HepG2 (cell line): ENCODE measurements around the gene ZFX. TPM values are rescaled to one million over a fixed set of nuclear protein-coding genes. Genes with fewer than 3 reads are reported as not detected.

Experiments used
- BCL6 ChIP-seq: IDR thresholded peaks from 2 replicates; pipeline ENCODE4 v1.6.1; 2016; ENCODE audit warnings: missing genetic modification reagents, missing compliant biosample characterization
- HOMEZ ChIP-seq: IDR thresholded peaks from 2 replicates; pipeline ENCODE4 v1.6.1; 2016; ENCODE audit warnings: low read depth
- HOXA5 ChIP-seq: sonication (generic); formaldehyde crosslinking; IDR thresholded peaks from 2 replicates; pipeline ENCODE4 v1.4.0; 2020; ENCODE audit warnings: missing genetic modification reagents
- KLF15 ChIP-seq: sonication (generic); formaldehyde crosslinking; IDR thresholded peaks from 2 replicates; pipeline ENCODE4 v1.8.1; 2023; ENCODE audit warnings: borderline replicate concordance, mild to moderate bottlenecking, inconsistent platforms, missing genetic modification reagents, mixed read lengths
- POGK ChIP-seq: sonication (generic); formaldehyde crosslinking; conservative IDR thresholded peaks from 2 replicates; pipeline ENCODE4 v1.8.0; 2022; ENCODE audit warnings: mild to moderate bottlenecking, moderate library complexity, missing genetic modification reagents
- RBM22 ChIP-seq: fragments of 200-400 bp; formaldehyde crosslinking; optimal IDR thresholded peaks from 2 replicates; pipeline ENCODE3; 2017; ENCODE audit warnings: mild to moderate bottlenecking, low read length, moderate library complexity
- SNAPC4 ChIP-seq: sonication (generic); formaldehyde crosslinking; IDR thresholded peaks from 2 replicates; pipeline ENCODE4 v1.4.0; 2020; ENCODE audit warnings: mild to moderate bottlenecking, missing genetic modification reagents
- ZBTB38 ChIP-seq: sonication (generic); formaldehyde crosslinking; IDR thresholded peaks from 2 replicates; pipeline ENCODE4 v1.5.1; 2020; ENCODE audit warnings: mild to moderate bottlenecking, missing genetic modification reagents
- ZNF225 ChIP-seq: sonication (generic); formaldehyde crosslinking; IDR thresholded peaks from 2 replicates; pipeline ENCODE4 v1.4.0; 2020; ENCODE audit warnings: mild to moderate bottlenecking, missing genetic modification reagents
- ZNF614 ChIP-seq: IDR thresholded peaks from 2 replicates; pipeline ENCODE4 v1.6.1; 2018; ENCODE audit warnings: missing biosample characterization, missing genetic modification reagents, inconsistent platforms, borderline replicate concordance
- ZNF749 ChIP-seq: sonication (generic); formaldehyde crosslinking; IDR thresholded peaks from 2 replicates; pipeline ENCODE4 v1.8.0; 2022; ENCODE audit warnings: mild to moderate bottlenecking, missing genetic modification reagents, moderate library complexity, borderline replicate concordance
- ZNF761 ChIP-seq: sonication (generic); formaldehyde crosslinking; conservative IDR thresholded peaks from 2 replicates; pipeline ENCODE4 v1.4.0; 2020; ENCODE audit warnings: mild to moderate bottlenecking, missing genetic modification reagents
- polyA plus RNA-seq, 8 experiments: library from polyadenylated mRNA; depleted of rRNA in 3 of 8; stranded (reverse) in 7 of 8; unstranded in 1 of 8; fragments of >200 nt; fragmentation: Illumina TruSeq in 4 of 8; extraction: Trizol in 4 of 8; gene quantifications; 2 replicates each; pipeline versions ENCODE4 v1.2.1 to v1.2.3, GENCODE V29; 2011 to 2016; ENCODE audit warnings: low read depth in 4 of 8, missing spikeins in 1 of 8, mixed read lengths in 1 of 8; ENCODE audit not compliant: insufficient read depth in 1 of 8
- total RNA-seq, 5 experiments: library from RNA; depleted of rRNA; stranded (reverse); fragments of >200 nt; fragmentation: Illumina TruSeq; extraction: Trizol; gene quantifications; 2 replicates each; pipeline ENCODE4 v1.2.3, GENCODE V29; 2016; ENCODE audit warnings: low read depth in 1 of 5

Gene ZFX
- total and polyA plus RNA-seq, 2 of the 13 experiments (the other 11 are each of a cell fraction or from before 2014, with no cell fraction given): 13.8 to 37.3 TPM

DNA sequence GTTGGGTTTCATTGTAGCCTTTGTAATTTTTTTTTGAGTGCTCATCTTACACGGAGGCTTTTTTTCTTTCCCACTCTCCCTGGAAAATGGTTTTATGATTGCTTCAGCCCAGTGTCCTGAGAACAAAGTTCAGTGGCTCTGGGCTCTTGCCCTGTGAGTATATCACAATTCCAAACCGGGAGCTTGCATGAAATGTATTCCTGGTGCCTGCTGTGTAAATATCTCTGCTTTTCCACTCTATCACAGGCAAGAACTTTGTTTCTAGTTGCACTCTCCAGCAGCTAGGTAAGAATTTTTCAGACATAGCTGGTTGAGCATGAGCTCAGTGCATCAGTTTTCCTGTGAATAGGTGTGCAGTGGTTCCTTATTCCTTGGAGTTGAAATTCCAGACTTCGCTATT is 103.5 kb downstream of the ZFX start (continued):
- TF ChIP-seq SNAPC4 (CRISPR knock-in tag) (no peak), ZBTB38 (no peak), BCL6 (CRISPR knock-in tag) (0 out of 2 replicates have a peak, but pooled peaks have one; percentile 24), ZNF225 (CRISPR knock-in tag) (no peak), HOXA5 (CRISPR knock-in tag) (no peak), KLF15 (CRISPR knock-in tag) (no peak), ZNF749 (CRISPR knock-in tag) (no peak), RBM22 (no peak), ZNF614 (no peak), HOMEZ (CRISPR knock-in tag) (0 out of 2 replicates have a peak, but pooled peaks have one; percentile 48), ZNF761 (CRISPR knock-in tag) (no peak), POGK (CRISPR knock-in tag) (no peak)
